SU-DHL-6 (cell line): ENCODE measurements around the gene SFTA2.
"Not testable (repeated sequence)": the region's sequence is repeated elsewhere in the genome, so short reads cannot be mapped to it uniquely, and the experiment has no call there.

Experiments
- EZH2phosphoT487 ChIP-seq: fragments of 200-600 bp; sonication (generic), shearing (Covaris generic); conservative IDR thresholded peaks from 2 replicates; pipeline ENCODE4 v1.6.1; 2018; ENCODE audit warnings: mild to moderate bottlenecking, antibody characterized with exemption, low read length, moderate library complexity, mixed read lengths
- TF ChIP-seq, protein P1 (sequence below): fragments of 200-600 bp; sonication (generic); IDR thresholded peaks from one replicate; pipeline ENCODE4 v1.5.1; 2017; ENCODE audit warnings: antibody characterized with exemption, mild to moderate bottlenecking, low read length, moderate library complexity; ENCODE audit not compliant: insufficient read depth, poor library complexity, severe bottlenecking

DNA sequence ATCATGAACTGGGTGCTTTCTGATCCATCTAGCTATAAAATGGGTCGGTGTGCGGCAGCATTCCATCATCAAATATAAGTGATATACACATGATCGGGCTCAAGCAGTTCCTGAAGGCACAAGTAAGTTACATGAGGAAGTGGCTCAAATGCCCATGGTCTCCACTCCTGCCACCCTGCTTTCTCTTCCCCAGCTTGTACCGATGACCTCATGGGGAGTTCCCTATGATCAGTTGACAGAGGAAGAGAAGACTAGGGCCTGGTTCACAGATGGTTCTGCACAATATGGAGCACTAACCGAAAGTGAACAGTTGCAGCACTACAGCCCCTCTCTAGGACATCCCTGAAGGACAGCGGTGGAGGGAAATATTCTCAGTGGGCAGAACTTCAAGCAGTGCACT, 37.2 kb upstream of the SFTA2 start:
- TF ChIP-seq, protein P1, sequence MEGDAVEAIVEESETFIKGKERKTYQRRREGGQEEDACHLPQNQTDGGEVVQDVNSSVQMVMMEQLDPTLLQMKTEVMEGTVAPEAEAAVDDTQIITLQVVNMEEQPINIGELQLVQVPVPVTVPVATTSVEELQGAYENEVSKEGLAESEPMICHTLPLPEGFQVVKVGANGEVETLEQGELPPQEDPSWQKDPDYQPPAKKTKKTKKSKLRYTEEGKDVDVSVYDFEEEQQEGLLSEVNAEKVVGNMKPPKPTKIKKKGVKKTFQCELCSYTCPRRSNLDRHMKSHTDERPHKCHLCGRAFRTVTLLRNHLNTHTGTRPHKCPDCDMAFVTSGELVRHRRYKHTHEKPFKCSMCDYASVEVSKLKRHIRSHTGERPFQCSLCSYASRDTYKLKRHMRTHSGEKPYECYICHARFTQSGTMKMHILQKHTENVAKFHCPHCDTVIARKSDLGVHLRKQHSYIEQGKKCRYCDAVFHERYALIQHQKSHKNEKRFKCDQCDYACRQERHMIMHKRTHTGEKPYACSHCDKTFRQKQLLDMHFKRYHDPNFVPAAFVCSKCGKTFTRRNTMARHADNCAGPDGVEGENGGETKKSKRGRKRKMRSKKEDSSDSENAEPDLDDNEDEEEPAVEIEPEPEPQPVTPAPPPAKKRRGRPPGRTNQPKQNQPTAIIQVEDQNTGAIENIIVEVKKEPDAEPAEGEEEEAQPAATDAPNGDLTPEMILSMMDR: not testable (repeated sequence)
- not testable (repeated sequence) for TF ChIP-seq EZH2phosphoT487
